Measurements from ENCODE around the gene RAB43.
"Not testable (repeated sequence)": the region's sequence is repeated elsewhere in the genome, so short reads cannot be mapped to it uniquely, and the experiment has no call there.

Gene RAB43

DNA sequence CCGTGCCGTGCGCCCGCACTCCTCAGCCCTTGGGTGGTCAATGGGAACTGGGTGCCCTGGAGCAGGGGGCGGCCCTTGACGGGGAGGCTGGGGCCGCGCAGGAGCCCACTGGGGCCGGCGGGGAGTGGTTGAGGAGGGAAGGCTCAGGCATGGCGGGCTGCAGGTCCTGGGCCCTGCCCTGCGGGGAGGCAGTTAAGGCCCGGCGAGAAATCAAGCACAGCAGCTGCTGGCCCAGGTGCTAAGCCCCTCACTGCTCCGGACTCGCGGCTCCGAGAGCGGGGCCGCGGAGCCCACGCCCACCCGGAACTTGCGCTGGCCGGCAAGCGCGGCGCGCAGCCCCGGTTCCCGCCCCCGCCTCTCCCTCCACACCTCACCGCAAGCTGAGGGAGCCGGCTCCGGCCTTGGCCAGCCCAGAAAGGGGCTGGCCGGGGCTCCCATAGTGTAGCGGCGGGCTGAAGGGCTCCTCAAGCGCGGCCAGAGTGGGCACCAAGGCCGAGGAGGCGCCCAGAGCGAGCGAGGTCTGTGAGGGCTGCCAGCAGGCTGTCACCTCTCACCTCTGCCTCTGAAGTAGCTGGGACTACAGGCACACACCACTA is 53.2 kb downstream of the RAB43 start:
- no peak for ATAC-seq

DNA sequence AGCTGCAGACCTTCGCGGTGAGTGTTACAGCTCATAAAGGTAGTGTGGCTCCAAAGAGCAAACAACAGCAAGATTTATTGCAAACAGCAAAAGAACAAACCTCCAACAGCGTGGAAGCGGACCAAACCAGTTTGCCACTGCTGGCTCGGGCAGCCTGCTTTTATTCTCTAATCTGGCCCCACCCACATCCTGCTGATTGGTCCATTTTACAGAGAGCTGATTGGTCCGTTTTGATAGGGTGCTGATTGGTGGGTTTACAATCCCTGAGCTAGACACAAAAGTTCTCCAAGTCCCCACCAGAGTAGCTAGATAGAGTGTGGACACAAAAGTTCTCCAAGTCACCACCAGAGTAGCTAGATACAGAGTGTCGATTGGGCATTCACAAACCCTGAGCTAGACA is 53.9 kb downstream of the RAB43 start:
- ATAC-seq = not testable (repeated sequence)

More for the DNA sequence above, 53.2 kb downstream of the RAB43 start:
- TF ChIP-seq ESRRG (CRISPR knock-in tag; IDR thresholded peaks at IDR 0.05) (no peak), ZNF70 (CRISPR knock-in tag; IDR thresholded peaks at IDR 0.05) (no peak), ZNF565 (CRISPR knock-in tag; conservative IDR thresholded peaks at IDR 0.05; ENCODE audit: low read depth) (no peak), ARNTL (CRISPR knock-in tag; IDR thresholded peaks at IDR 0.05; ENCODE audit: borderline replicate concordance, low read depth) (no peak), CSDC2 (CRISPR knock-in tag; IDR thresholded peaks at IDR 0.05) (no peak), ZFP3 (CRISPR knock-in tag; IDR thresholded peaks at IDR 0.05) (no peak), ZNF8 (CRISPR knock-in tag; IDR thresholded peaks at IDR 0.05) (no peak), PPARA (CRISPR knock-in tag; IDR thresholded peaks at IDR 0.05; ENCODE audit: borderline replicate concordance) (no peak)
- TF ChIP-seq, protein P1, sequence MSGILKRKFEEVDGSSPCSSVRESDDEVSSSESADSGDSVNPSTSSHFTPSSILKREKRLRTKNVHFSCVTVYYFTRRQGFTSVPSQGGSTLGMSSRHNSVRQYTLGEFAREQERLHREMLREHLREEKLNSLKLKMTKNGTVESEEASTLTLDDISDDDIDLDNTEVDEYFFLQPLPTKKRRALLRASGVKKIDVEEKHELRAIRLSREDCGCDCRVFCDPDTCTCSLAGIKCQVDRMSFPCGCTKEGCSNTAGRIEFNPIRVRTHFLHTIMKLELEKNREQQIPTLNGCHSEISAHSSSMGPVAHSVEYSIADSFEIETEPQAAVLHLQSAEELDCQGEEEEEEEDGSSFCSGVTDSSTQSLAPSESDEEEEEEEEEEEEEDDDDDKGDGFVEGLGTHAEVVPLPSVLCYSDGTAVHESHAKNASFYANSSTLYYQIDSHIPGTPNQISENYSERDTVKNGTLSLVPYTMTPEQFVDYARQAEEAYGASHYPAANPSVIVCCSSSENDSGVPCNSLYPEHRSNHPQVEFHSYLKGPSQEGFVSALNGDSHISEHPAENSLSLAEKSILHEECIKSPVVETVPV (CRISPR knock-in tag; IDR thresholded peaks at IDR 0.05) = no peak
- TF ChIP-seq, protein P2, sequence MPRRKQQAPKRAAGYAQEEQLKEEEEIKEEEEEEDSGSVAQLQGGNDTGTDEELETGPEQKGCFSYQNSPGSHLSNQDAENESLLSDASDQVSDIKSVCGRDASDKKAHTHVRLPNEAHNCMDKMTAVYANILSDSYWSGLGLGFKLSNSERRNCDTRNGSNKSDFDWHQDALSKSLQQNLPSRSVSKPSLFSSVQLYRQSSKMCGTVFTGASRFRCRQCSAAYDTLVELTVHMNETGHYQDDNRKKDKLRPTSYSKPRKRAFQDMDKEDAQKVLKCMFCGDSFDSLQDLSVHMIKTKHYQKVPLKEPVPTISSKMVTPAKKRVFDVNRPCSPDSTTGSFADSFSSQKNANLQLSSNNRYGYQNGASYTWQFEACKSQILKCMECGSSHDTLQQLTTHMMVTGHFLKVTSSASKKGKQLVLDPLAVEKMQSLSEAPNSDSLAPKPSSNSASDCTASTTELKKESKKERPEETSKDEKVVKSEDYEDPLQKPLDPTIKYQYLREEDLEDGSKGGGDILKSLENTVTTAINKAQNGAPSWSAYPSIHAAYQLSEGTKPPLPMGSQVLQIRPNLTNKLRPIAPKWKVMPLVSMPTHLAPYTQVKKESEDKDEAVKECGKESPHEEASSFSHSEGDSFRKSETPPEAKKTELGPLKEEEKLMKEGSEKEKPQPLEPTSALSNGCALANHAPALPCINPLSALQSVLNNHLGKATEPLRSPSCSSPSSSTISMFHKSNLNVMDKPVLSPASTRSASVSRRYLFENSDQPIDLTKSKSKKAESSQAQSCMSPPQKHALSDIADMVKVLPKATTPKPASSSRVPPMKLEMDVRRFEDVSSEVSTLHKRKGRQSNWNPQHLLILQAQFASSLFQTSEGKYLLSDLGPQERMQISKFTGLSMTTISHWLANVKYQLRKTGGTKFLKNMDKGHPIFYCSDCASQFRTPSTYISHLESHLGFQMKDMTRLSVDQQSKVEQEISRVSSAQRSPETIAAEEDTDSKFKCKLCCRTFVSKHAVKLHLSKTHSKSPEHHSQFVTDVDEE (CRISPR knock-in tag; IDR thresholded peaks at IDR 0.05) = no peak

DNA sequence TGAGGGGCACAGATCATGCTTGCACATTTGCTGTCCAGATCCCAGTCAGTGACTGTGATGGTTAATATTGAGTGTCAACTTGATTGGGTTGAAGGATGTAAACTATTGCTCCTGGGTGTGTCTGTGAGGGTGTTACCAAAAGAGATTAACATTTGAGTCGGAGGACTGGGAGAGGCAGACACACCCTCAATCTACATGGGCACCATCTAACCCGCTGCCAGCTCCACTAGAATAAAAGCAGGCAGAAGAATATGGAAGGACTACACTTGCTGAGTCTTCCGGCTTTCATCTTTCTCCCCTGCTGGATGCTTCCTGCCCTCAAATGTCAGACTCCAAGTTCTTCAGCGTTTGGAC is 55.9 kb downstream of the RAB43 start:
- no peak for TF ChIP-seq PPARA (CRISPR knock-in tag; IDR thresholded peaks at IDR 0.05; ENCODE audit: borderline replicate concordance)
- no peak for TF ChIP-seq ESRRG (CRISPR knock-in tag; IDR thresholded peaks at IDR 0.05)
- no peak for TF ChIP-seq GLIS3 (CRISPR knock-in tag; IDR thresholded peaks at IDR 0.05)
- no peak for TF ChIP-seq ARNTL (CRISPR knock-in tag; IDR thresholded peaks at IDR 0.05; ENCODE audit: borderline replicate concordance, low read depth)
- TF ChIP-seq CSDC2 (CRISPR knock-in tag; IDR thresholded peaks at IDR 0.05) = no peak
- no peak for TF ChIP-seq ZFP3 (CRISPR knock-in tag; IDR thresholded peaks at IDR 0.05)
- TF ChIP-seq, protein P3, sequence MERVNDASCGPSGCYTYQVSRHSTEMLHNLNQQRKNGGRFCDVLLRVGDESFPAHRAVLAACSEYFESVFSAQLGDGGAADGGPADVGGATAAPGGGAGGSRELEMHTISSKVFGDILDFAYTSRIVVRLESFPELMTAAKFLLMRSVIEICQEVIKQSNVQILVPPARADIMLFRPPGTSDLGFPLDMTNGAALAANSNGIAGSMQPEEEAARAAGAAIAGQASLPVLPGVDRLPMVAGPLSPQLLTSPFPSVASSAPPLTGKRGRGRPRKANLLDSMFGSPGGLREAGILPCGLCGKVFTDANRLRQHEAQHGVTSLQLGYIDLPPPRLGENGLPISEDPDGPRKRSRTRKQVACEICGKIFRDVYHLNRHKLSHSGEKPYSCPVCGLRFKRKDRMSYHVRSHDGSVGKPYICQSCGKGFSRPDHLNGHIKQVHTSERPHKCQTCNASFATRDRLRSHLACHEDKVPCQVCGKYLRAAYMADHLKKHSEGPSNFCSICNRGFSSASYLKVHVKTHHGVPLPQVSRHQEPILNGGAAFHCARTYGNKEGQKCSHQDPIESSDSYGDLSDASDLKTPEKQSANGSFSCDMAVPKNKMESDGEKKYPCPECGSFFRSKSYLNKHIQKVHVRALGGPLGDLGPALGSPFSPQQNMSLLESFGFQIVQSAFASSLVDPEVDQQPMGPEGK (CRISPR knock-in tag; IDR thresholded peaks at IDR 0.05; ENCODE audit: borderline replicate concordance) = no peak
- TF ChIP-seq, protein P4, sequence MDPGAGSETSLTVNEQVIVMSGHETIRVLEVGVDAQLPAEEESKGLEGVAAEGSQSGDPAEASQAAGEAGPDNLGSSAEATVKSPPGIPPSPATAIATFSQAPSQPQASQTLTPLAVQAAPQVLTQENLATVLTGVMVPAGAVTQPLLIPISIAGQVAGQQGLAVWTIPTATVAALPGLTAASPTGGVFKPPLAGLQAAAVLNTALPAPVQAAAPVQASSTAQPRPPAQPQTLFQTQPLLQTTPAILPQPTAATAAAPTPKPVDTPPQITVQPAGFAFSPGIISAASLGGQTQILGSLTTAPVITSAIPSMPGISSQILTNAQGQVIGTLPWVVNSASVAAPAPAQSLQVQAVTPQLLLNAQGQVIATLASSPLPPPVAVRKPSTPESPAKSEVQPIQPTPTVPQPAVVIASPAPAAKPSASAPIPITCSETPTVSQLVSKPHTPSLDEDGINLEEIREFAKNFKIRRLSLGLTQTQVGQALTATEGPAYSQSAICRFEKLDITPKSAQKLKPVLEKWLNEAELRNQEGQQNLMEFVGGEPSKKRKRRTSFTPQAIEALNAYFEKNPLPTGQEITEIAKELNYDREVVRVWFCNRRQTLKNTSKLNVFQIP (CRISPR knock-in tag; IDR thresholded peaks at IDR 0.05; ENCODE audit: borderline replicate concordance, low read depth) = no peak
- TF ChIP-seq, protein P5, sequence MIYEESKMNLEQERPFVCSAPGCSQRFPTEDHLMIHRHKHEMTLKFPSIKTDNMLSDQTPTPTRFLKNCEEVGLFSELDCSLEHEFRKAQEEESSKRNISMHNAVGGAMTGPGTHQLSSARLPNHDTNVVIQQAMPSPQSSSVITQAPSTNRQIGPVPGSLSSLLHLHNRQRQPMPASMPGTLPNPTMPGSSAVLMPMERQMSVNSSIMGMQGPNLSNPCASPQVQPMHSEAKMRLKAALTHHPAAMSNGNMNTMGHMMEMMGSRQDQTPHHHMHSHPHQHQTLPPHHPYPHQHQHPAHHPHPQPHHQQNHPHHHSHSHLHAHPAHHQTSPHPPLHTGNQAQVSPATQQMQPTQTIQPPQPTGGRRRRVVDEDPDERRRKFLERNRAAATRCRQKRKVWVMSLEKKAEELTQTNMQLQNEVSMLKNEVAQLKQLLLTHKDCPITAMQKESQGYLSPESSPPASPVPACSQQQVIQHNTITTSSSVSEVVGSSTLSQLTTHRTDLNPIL (CRISPR knock-in tag; IDR thresholded peaks at IDR 0.05; ENCODE audit: low read depth) = no peak
- no peak for TF ChIP-seq ISL1 (CRISPR knock-in tag; IDR thresholded peaks at IDR 0.05)
- no peak for TF ChIP-seq OSR1 (CRISPR knock-in tag; IDR thresholded peaks at IDR 0.05)
- TF ChIP-seq ZNF70 (CRISPR knock-in tag; IDR thresholded peaks at IDR 0.05) = no peak
- TF ChIP-seq SNAI2 (CRISPR knock-in tag; IDR thresholded peaks at IDR 0.05) = no peak
- TF ChIP-seq, protein P1 (CRISPR knock-in tag; IDR thresholded peaks at IDR 0.05) = no peak
- TF ChIP-seq ZNF8 (CRISPR knock-in tag; IDR thresholded peaks at IDR 0.05) = no peak
- TF ChIP-seq TOX (CRISPR knock-in tag; IDR thresholded peaks at IDR 0.05; ENCODE audit: borderline replicate concordance) = no peak
- no peak for TF ChIP-seq ZFP30 (CRISPR knock-in tag; IDR thresholded peaks at IDR 0.05)
- TF ChIP-seq ZNF565 (CRISPR knock-in tag; conservative IDR thresholded peaks at IDR 0.05; ENCODE audit: low read depth) = no peak
- ATAC-seq = no peak

Data from SK-N-SH treated with all-trans-retinoic acid at 6 μM for 48 hours (cell line).